ENCODE measurements around the gene HS3ST4.

Gene HS3ST4

GRCh38 chr16:25691519-25692091, at the start of gene HS3ST4:
Gene HS3ST4 (plus strand): TSS chr16:25691959.
- DNase-seq, result no peak

GRCh38 chr16:25643633-25644032, 48.1 kb upstream of the HS3ST4 start:
- no peak for DNase-seq

GRCh38 chr16:25656639-25657038, 35.1 kb upstream of the HS3ST4 start:
- DNase-seq, result no peak

GRCh38 chr16:25676820-25677219, 14.9 kb upstream of the HS3ST4 start:
- no peak for DNase-seq

GRCh38 chr16:25679511-25679910, 12.2 kb upstream of the HS3ST4 start:
- DNase-seq, result no peak

- DNase-seq, result no peak
These were observed 2.5 kb upstream of the HS3ST4 start for GRCh38 chr16:25689137-25689836.

- no peak for DNase-seq
These were observed 1.1 kb upstream of the HS3ST4 start for GRCh38 chr16:25690552-25691143.

- DNase-seq, result no peak
These were observed 587 bp downstream of the HS3ST4 start for GRCh38 chr16:25692351-25692741.

GRCh38 chr16:25692742-25693508, 1.2 kb downstream of the HS3ST4 start:
- no peak for DNase-seq

- no peak for DNase-seq
These were observed 1.9 kb downstream of the HS3ST4 start for GRCh38 chr16:25693631-25694030.

- no peak for DNase-seq
These were observed 7.3 kb downstream of the HS3ST4 start for GRCh38 chr16:25699069-25699468.

GRCh38 chr16:25700547-25700946, 8.8 kb downstream of the HS3ST4 start:
- no peak for DNase-seq

- no peak for DNase-seq
These were observed 15.8 kb downstream of the HS3ST4 start for GRCh38 chr16:25707553-25707952.

- no peak for DNase-seq
These were observed 16.3 kb downstream of the HS3ST4 start for GRCh38 chr16:25707982-25708583.

GRCh38 chr16:25709213-25709612, 17.5 kb downstream of the HS3ST4 start:
- no peak for DNase-seq

- no peak for DNase-seq
These were observed 22.2 kb downstream of the HS3ST4 start for GRCh38 chr16:25713785-25714570.

- no peak for DNase-seq
These were observed 24.4 kb downstream of the HS3ST4 start for GRCh38 chr16:25716186-25716585.

GRCh38 chr16:25721439-25721838, 29.7 kb downstream of the HS3ST4 start:
- DNase-seq, result no peak

GRCh38 chr16:25726430-25727098, 34.8 kb downstream of the HS3ST4 start:
- no peak for DNase-seq

- DNase-seq, result no peak
These were observed 37.6 kb downstream of the HS3ST4 start for GRCh38 chr16:25729188-25729915.

GRCh38 chr16:25730396-25730795, 38.6 kb downstream of the HS3ST4 start:
- DNase-seq, result no peak

Data from NCI-H1092 treated with DMSO at 0.1 percent for 48 hours (cell line).